ES-I3 (cell line): ENCODE results near the gene FAM107B.

Experiments used
- H3K36me3 ChIP-seq: 2 replicates; pipeline ENCODE4 v1.6.1; 2013; ENCODE audit warnings: mild to moderate bottlenecking, low read length, control low read depth, moderate library complexity; ENCODE audit not compliant: insufficient read depth
- H3K4me1 ChIP-seq: 2 replicates; pipeline ENCODE4 v1.6.1; 2013; ENCODE audit warnings: mild to moderate bottlenecking, control low read depth, low read length; ENCODE audit not compliant: insufficient read depth
- H3K9ac ChIP-seq: 2 replicates; pipeline ENCODE4 v1.6.1; 2013; ENCODE audit warnings: low read depth, mild to moderate bottlenecking, low read length, moderate library complexity
- H3K9me3 ChIP-seq: 2 replicates; pipeline ENCODE4 v1.6.1; 2013; ENCODE audit warnings: mild to moderate bottlenecking, low read length, moderate library complexity; ENCODE audit not compliant: control insufficient read depth, insufficient read depth

The FAM107B gene

GRCh38 chr10:14489522-14490177, 285.0 kb downstream of the FAM107B start:
- no peaks in the 10 kb centered on the region for H3K36me3 ChIP-seq
- no peak overlapping the region for H3K9ac ChIP-seq
- no peaks in the 10 kb centered on the region for H3K4me1 ChIP-seq
- H3K9me3 ChIP-seq: no peaks in the 10 kb centered on the region

- Histone ChIP-seq H3K36me3 (no peaks in the 10 kb centered on the region), H3K4me1 (no peaks in the 10 kb centered on the region), H3K9ac (no peak overlapping the region), H3K9me3 (no peaks in the 10 kb centered on the region; the same call in 1 of the 2 replicates)
Measured at GRCh38 chr10:14487488-14487883, 287.2 kb downstream of the FAM107B start.

- Histone ChIP-seq H3K4me1 (no peaks in the 10 kb centered on the region), H3K9ac (no peak overlapping the region), H3K36me3 (no peaks in the 10 kb centered on the region), H3K9me3 (no peaks in the 10 kb centered on the region; the same call in 1 of the 2 replicates)
Measured at GRCh38 chr10:14486777-14487487, 287.8 kb downstream of the FAM107B start.

GRCh38 chr10:14485986-14486385, 288.7 kb downstream of the FAM107B start:
- Histone ChIP-seq H3K9me3 (no peaks in the 10 kb centered on the region; the same call in 1 of the 2 replicates), H3K36me3 (no peaks in the 10 kb centered on the region), H3K4me1 (no peaks in the 10 kb centered on the region), H3K9ac (no peak overlapping the region)

GRCh38 chr10:14483417-14483816, 291.3 kb downstream of the FAM107B start:
- no peaks in the 10 kb centered on the region; the same call in 1 of the 2 replicates for H3K9me3 ChIP-seq
- H3K36me3 ChIP-seq: no peaks in the 10 kb centered on the region
- H3K4me1 ChIP-seq: peaks cover 1% of the 10 kb centered on the region; the same call in 1 of the 2 replicates
- H3K9ac ChIP-seq: no peak overlapping the region

- Histone ChIP-seq H3K9me3 (no peaks in the 10 kb centered on the region; the same call in 1 of the 2 replicates), H3K36me3 (no peaks in the 10 kb centered on the region), H3K9ac (no peak overlapping the region), H3K4me1 (peaks cover 7% of the 10 kb centered on the region; the same call in 1 of the 2 replicates)
Measured at GRCh38 chr10:14481752-14482151, 292.9 kb downstream of the FAM107B start.

GRCh38 chr10:14481014-14481413, 293.7 kb downstream of the FAM107B start:
- peaks cover 10% of the 10 kb centered on the region; the same call in 1 of the 2 replicates for H3K4me1 ChIP-seq
- H3K9me3 ChIP-seq: no peaks in the 10 kb centered on the region; the same call in 1 of the 2 replicates
- H3K9ac ChIP-seq: no peak overlapping the region
- no peaks in the 10 kb centered on the region for H3K36me3 ChIP-seq

GRCh38 chr10:14478604-14479003, 296.1 kb downstream of the FAM107B start:
- Histone ChIP-seq H3K36me3 (no peaks in the 10 kb centered on the region), H3K9me3 (0 out of 2 replicates have a peak, but pooled peaks cover 7% of the 10 kb centered on the region), H3K4me1 (peaks cover 10% of the 10 kb centered on the region; the same call in 1 of the 2 replicates), H3K9ac (no peak overlapping the region)

- 0 out of 2 replicates have a peak, but pooled peaks cover 7% of the 10 kb centered on the region for H3K9me3 ChIP-seq
- H3K4me1 ChIP-seq: peaks cover 10% of the 10 kb centered on the region; the same call in 1 of the 2 replicates
- H3K36me3 ChIP-seq: no peaks in the 10 kb centered on the region
- H3K9ac ChIP-seq: no peak overlapping the region
Measured at GRCh38 chr10:14478201-14478600, 296.5 kb downstream of the FAM107B start.

- H3K9ac ChIP-seq: no peak overlapping the region
- no peaks in the 10 kb centered on the region for H3K36me3 ChIP-seq
- 0 out of 2 replicates have a peak, but pooled peaks cover 7% of the 10 kb centered on the region for H3K9me3 ChIP-seq
Measured at GRCh38 chr10:14477408-14477710, 297.3 kb downstream of the FAM107B start.

GRCh38 chr10:14476641-14477407, 297.9 kb downstream of the FAM107B start:
- Histone ChIP-seq H3K4me1 (peaks cover 10% of the 10 kb centered on the region; the same call in 1 of the 2 replicates), H3K9ac (no peak overlapping the region), H3K36me3 (no peaks in the 10 kb centered on the region), H3K9me3 (0 out of 2 replicates have a peak, but pooled peaks cover 7% of the 10 kb centered on the region)

More at GRCh38 chr10:14477408-14477710, 297.3 kb downstream of the FAM107B start:
- peaks cover 10% of the 10 kb centered on the region; the same call in 1 of the 2 replicates for H3K4me1 ChIP-seq

- Histone ChIP-seq H3K9ac (no peak overlapping the region), H3K9me3 (0 out of 2 replicates have a peak, but pooled peaks cover 7% of the 10 kb centered on the region), H3K4me1 (peaks cover 10% of the 10 kb centered on the region; the same call in 1 of the 2 replicates), H3K36me3 (no peaks in the 10 kb centered on the region)
Measured at GRCh38 chr10:14476006-14476405, 298.7 kb downstream of the FAM107B start.

- Histone ChIP-seq H3K36me3 (no peaks in the 10 kb centered on the region), H3K9me3 (0 out of 2 replicates have a peak, but pooled peaks cover 7% of the 10 kb centered on the region), H3K9ac (no peak overlapping the region), H3K4me1 (peaks cover 10% of the 10 kb centered on the region; the same call in 1 of the 2 replicates)
Measured at GRCh38 chr10:14474656-14475055, 300.0 kb downstream of the FAM107B start.

- Histone ChIP-seq H3K9me3 (0 out of 2 replicates have a peak, but pooled peaks cover 7% of the 10 kb centered on the region), H3K9ac (no peak overlapping the region), H3K4me1 (no peaks in the 10 kb centered on the region), H3K36me3 (no peaks in the 10 kb centered on the region)
Measured at GRCh38 chr10:14470920-14471319, 303.8 kb downstream of the FAM107B start.
